Smooth muscle cell (in vitro differentiated cells): Measurements from ENCODE around the gene SINHCAF. TPM values are rescaled to one million over a fixed set of nuclear protein-coding genes. Genes with fewer than 3 reads are reported as not detected.

ENCODE experiments used
- DNase-seq: peaks from one replicate; lab custom pipeline; 2025; ENCODE audit not compliant: unreplicated experiment; lab: John Stamatoyannopoulos, UW
- H2AFZ ChIP-seq: fragments of 200-600 bp; sonication (generic); 2 replicates; pipeline ENCODE4 v1.6.0; 2016; ENCODE audit warnings: antibody characterized with exemption, low read depth, mild to moderate bottlenecking
- H3F3A ChIP-seq: fragments of 200-600 bp; sonication (generic); 2 replicates; pipeline ENCODE4 v1.6.0; 2017; ENCODE audit warnings: antibody characterized with exemption, low read depth
- H3K27ac ChIP-seq: fragments of 200-600 bp; sonication (generic); 2 replicates; pipeline ENCODE4 v1.5.1; 2016; ENCODE audit warnings: low read depth, mild to moderate bottlenecking
- H3K27me3 ChIP-seq: fragments of 200-600 bp; sonication (generic); 2 replicates; pipeline ENCODE4 v1.6.1; 2016; ENCODE audit warnings: low read depth, mild to moderate bottlenecking
- H3K36me3 ChIP-seq: fragments of 200-600 bp; sonication (generic); 2 replicates; pipeline ENCODE4 v1.5.1; 2016; ENCODE audit warnings: low read depth
- H3K4me1 ChIP-seq: fragments of 200-600 bp; sonication (generic); 2 replicates; pipeline ENCODE4 v1.5.1; 2016; ENCODE audit warnings: low read depth
- H3K4me2 ChIP-seq: fragments of 200-600 bp; sonication (generic); 2 replicates; pipeline ENCODE4 v1.6.0; 2016; ENCODE audit warnings: mild to moderate bottlenecking
- H3K4me3 ChIP-seq: fragments of 200-600 bp; sonication (generic); 2 replicates; pipeline ENCODE4 v1.5.1; 2016; ENCODE audit warnings: mild to moderate bottlenecking
- H3K79me2 ChIP-seq: fragments of 200-600 bp; sonication (generic); 2 replicates; pipeline ENCODE4 v1.6.0; 2016; ENCODE audit warnings: low read depth, mild to moderate bottlenecking
- H3K9ac ChIP-seq: fragments of 200-600 bp; sonication (generic); 2 replicates; pipeline ENCODE4 v1.6.0; 2016; ENCODE audit warnings: low read depth
- H3K9me3 ChIP-seq: fragments of 200-600 bp; sonication (generic); replicated peaks from 2 replicates; pipeline ENCODE4 v1.5.1; 2016; ENCODE audit warnings: low read depth
- H4K20me1 ChIP-seq: fragments of 200-600 bp; sonication (generic); 2 replicates; pipeline ENCODE4 v1.6.0; 2016; ENCODE audit warnings: low read depth
- CTCF ChIP-seq: fragments of 200-600 bp; sonication (generic); IDR thresholded peaks from 2 replicates; pipeline ENCODE4 v1.5.1; 2017; ENCODE audit warnings: borderline replicate concordance, mild to moderate bottlenecking, antibody characterized with exemption; ENCODE audit not compliant: insufficient read depth, poor library complexity, severe bottlenecking
- WGBS: methylation state at CpG from one replicate; pipeline ENCODE4 v1.1.7; 2016; ENCODE audit warnings: low lambda C conversion rate; 5-methylcytosine and 5-hydroxymethylcytosine counted together
- polyA plus RNA-seq: library from polyadenylated mRNA; unstranded; fragments of >200 nt; fragmentation: Nextera tagmentation; extraction: Ambion mirVana; gene quantifications from 2 replicates; pipeline ENCODE4 v1.2.1, GENCODE V29; 2016
- total RNA-seq: library from RNA; depleted of rRNA; stranded (reverse); fragments of >200 nt; gene quantifications from 2 replicates; pipeline ENCODE4 v1.2.3, GENCODE V29; 2014

The SINHCAF gene
- total and polyA plus RNA-seq, 2 experiments from 2014 or later: 41.6 to 101 TPM

DNA sequence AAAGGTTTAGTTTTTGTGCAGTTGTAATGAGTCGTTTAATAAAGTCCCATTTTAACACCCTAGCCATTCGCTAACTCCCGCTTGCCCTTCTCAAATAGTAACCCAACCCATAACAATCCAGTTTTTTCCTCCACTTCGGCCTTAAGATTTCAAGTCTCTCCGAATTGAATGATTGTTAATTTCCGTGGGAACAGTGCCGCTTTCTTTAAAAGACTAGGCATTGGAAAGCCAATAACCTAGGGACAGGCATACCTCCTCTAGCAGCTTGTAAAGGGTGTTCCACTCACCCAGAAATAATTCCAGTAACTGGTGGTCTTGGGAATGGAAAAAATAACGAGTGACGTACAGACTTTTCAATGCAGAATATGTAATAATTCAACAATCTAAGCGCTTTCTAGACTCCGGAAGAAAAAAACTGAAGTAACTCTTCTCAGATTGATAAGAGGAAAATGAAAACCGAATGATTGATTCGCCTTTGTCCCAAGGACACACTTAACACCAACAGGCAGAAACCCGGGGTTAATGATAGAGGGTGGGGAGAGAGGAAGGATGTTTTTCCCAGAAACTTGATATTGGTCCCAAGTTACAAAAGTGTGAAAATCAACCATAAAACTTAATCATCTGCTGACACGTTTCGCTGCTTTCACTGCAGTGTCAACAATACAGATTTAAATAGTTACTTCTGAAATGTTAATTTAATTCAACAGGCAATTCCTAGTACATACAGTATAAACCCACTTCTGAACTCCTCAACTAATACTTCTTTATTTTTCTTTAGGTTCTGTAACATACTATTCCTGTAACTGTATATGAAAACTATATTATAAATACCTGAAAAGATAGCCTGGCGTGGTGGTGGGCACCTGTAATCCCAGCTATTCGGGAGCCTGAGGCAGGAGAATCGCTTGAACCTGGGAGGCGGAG lies 1.0 kb upstream of the SINHCAF start:
- Histone ChIP-seq H3K27me3 (no peaks in the 10 kb centered on the region), H3K4me3 (peak overlapping the region; percentile 91), H3K4me1 (peaks cover 14% of the 10 kb centered on the region), H3K9ac (peak overlapping the region; percentile 18), H3K4me2 (peak overlapping the region; percentile 93), H3K36me3 (no peaks in the 10 kb centered on the region), H3F3A (no peaks in the 10 kb centered on the region), H3K27ac (peak overlapping the region; percentile 40), H3K9me3 (no peaks in the 10 kb centered on the region), H2AFZ (peak overlapping the region; percentile 41), H4K20me1 (peaks cover 10% of the 10 kb centered on the region), H3K79me2 (peaks cover 27% of the 10 kb centered on the region)
- DNase-seq: no peak
- WGBS: 58% methylated on average over 20 of the region's 20 CpGs
- TF ChIP-seq CTCF: no peak

DNA sequence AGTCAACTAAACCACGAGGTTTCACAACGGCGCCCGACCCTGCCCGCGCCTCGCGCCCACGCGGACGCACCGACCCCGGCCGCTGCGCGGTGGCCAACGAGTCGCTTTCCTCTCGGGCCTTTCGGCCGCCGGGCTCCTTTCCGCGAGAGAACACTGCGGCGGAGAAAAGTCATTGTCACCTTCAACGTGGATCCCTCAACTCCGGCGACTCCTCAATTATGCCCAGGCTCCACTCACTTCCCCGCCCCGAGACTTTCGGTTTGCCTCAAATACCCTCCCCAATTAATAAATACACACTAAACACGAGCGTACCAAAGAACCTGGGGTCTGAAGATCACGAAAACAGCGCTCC lies 450 bp downstream of the SINHCAF start:
- no peak for TF ChIP-seq CTCF
- Histone ChIP-seq H3K27me3 (no peaks in the 10 kb centered on the region), H3K4me1 (peaks cover 29% of the 10 kb centered on the region), H3K4me3 (peak overlapping the region; percentile 91), H3K9me3 (no peaks in the 10 kb centered on the region), H3K79me2 (peaks cover 42% of the 10 kb centered on the region), H3K4me2 (peak overlapping the region; percentile 93), H2AFZ (peak overlapping the region; percentile 84), H3K9ac (peak overlapping the region; percentile 95), H3K36me3 (no peaks in the 10 kb centered on the region), H4K20me1 (peaks cover 25% of the 10 kb centered on the region), H3F3A (no peaks in the 10 kb centered on the region), H3K27ac (peak overlapping the region; percentile 90)
- WGBS: under 1% methylated on average over 36 of the region's 36 CpGs
- no peak for DNase-seq

- Histone ChIP-seq H3K79me2 (peaks cover 47% of the 10 kb centered on the region), H3K4me2 (peak overlapping the region; percentile 93), H3K4me3 (peak overlapping the region; percentile 91), H3K4me1 (peaks cover 33% of the 10 kb centered on the region), H3K27me3 (no peaks in the 10 kb centered on the region), H3K36me3 (no peaks in the 10 kb centered on the region), H4K20me1 (peaks cover 30% of the 10 kb centered on the region), H2AFZ (peak overlapping the region; percentile 84), H3K9ac (peak overlapping the region; percentile 95), H3F3A (no peaks in the 10 kb centered on the region), H3K27ac (peak overlapping the region; percentile 90), H3K9me3 (no peaks in the 10 kb centered on the region)
- no peak for TF ChIP-seq CTCF
- WGBS: under 1% methylated on average over 69 of the region's 69 CpGs
- DNase-seq: peak; percentile 61
These were observed 966 bp downstream of the SINHCAF start for GRCh38 chr12:31324845-31325523.
